Neuronal stem cell (in vitro differentiated cells): Measurements from ENCODE around the gene SEL1L2.
A peak's percentile ranks its signal among the peaks of the same experiment; 100 is the strongest.

Experiments
- DNase-seq: peaks from one replicate; pipeline ENCODE4 v3.0.0-alpha.2; 2013; ENCODE audit warnings: low spot score
- H2AFZ ChIP-seq: one replicate; pipeline ENCODE4 v1.6.1; 2013; ENCODE audit warnings: mild to moderate bottlenecking, low read length, inconsistent platforms
- H2AK5ac ChIP-seq: 2 replicates; pipeline ENCODE4 v1.6.1; 2013; ENCODE audit warnings: low read depth, mild to moderate bottlenecking, inconsistent platforms, low read length, moderate library complexity, mixed read lengths
- H2BK120ac ChIP-seq: 2 replicates; pipeline ENCODE4 v1.6.1; 2013; ENCODE audit warnings: low read depth, mild to moderate bottlenecking, inconsistent platforms, low read length, moderate library complexity, mixed read lengths
- H2BK12ac ChIP-seq: one replicate; pipeline ENCODE4 v1.6.1; 2013; ENCODE audit warnings: low read length, inconsistent platforms
- H2BK15ac ChIP-seq: 2 replicates; pipeline ENCODE4 v1.6.1; 2013; ENCODE audit warnings: mild to moderate bottlenecking, low read length, inconsistent platforms, mixed read lengths
- H2BK5ac ChIP-seq: one replicate; pipeline ENCODE4 v1.6.1; 2013; ENCODE audit warnings: inconsistent platforms, mild to moderate bottlenecking, low read length, moderate library complexity
- H3K14ac ChIP-seq: one replicate; pipeline ENCODE4 v1.6.1; 2013; ENCODE audit warnings: low read length, inconsistent platforms
- H3K18ac ChIP-seq: 2 replicates; pipeline ENCODE4 v1.6.1; 2013; ENCODE audit warnings: low read length, inconsistent platforms
- H3K23ac ChIP-seq: 2 replicates; pipeline ENCODE4 v1.6.1; 2013; ENCODE audit warnings: low read depth, mild to moderate bottlenecking, mixed read lengths, low read length, inconsistent platforms; ENCODE audit not compliant: poor library complexity
- H3K27ac ChIP-seq: replicated peaks from 3 replicates; pipeline ENCODE4 v1.5.1; 2013; ENCODE audit warnings: low read length, inconsistent platforms
- H3K27me3 ChIP-seq, 3 experiments: 2 replicates each; pipeline ENCODE4 v1.6.1; 2013; ENCODE audit warnings: low read length in 3 of 3, mild to moderate bottlenecking in 2 of 3, inconsistent platforms in 1 of 3, low read depth in 1 of 3, mixed read lengths in 1 of 3, moderate library complexity in 1 of 3; ENCODE audit not compliant: control insufficient read depth in 3 of 3, insufficient read depth in 3 of 3
- H3K36me3 ChIP-seq, 2 donors: replicated peaks in 1 of 2; 2 replicates each; pipeline ENCODE4 v1.6.1; 2013; ENCODE audit warnings: low read length in 2 of 2; ENCODE audit not compliant: control insufficient read depth in 2 of 2, insufficient read depth in 2 of 2
- H3K4ac ChIP-seq: 2 replicates; pipeline ENCODE4 v1.6.1; 2013; ENCODE audit warnings: inconsistent platforms, mild to moderate bottlenecking, low read length, moderate library complexity
- H3K4me1 ChIP-seq, 2 donors: 1 replicate in 1 of 2; 2 replicates in 1 of 2; pipeline ENCODE4 v1.6.1; 2013; ENCODE audit warnings: low read length in 2 of 2, low read depth in 1 of 2; ENCODE audit not compliant: control insufficient read depth in 2 of 2, insufficient read depth in 1 of 2
- H3K4me2 ChIP-seq: one replicate; pipeline ENCODE4 v1.6.1; 2013; ENCODE audit warnings: mild to moderate bottlenecking, low read length, inconsistent platforms; ENCODE audit not compliant: insufficient read depth, poor library complexity, severe bottlenecking
- H3K4me3 ChIP-seq, 2 donors: 2 replicates each; pipeline ENCODE4 v1.5.1; 2013; ENCODE audit warnings: low read length in 2 of 2, mild to moderate bottlenecking in 2 of 2, inconsistent platforms in 1 of 2, moderate library complexity in 1 of 2
- H3K79me1 ChIP-seq: one replicate; pipeline ENCODE4 v1.6.1; 2013; ENCODE audit warnings: low read depth, mild to moderate bottlenecking, inconsistent platforms, low read length, moderate library complexity
- H3K9ac ChIP-seq: one replicate; pipeline ENCODE4 v1.6.1; 2013; ENCODE audit warnings: mild to moderate bottlenecking, low read depth, low read length, inconsistent platforms; ENCODE audit not compliant: poor library complexity
- H3K9me3 ChIP-seq, 2 donors: replicated peaks in 1 of 2; 2 replicates each; pipeline versions ENCODE3 to v1.6.1; 2013; ENCODE audit warnings: low read length in 2 of 2, mild to moderate bottlenecking in 2 of 2, inconsistent platforms in 1 of 2, low read depth in 1 of 2, mixed read lengths in 1 of 2, moderate library complexity in 1 of 2; ENCODE audit not compliant: control insufficient read depth in 2 of 2, insufficient read depth in 1 of 2
- H4K8ac ChIP-seq: one replicate; pipeline ENCODE4 v1.6.1; 2013; ENCODE audit warnings: low read depth, mild to moderate bottlenecking, inconsistent platforms, low read length, moderate library complexity
- H4K91ac ChIP-seq: one replicate; pipeline ENCODE4 v1.6.1; 2013; ENCODE audit warnings: low read length, low read depth, mild to moderate bottlenecking, inconsistent platforms; ENCODE audit not compliant: poor library complexity
- WGBS, 2 donors: extraction: QIAGEN DNeasy Blood & Tissue Kit; methylation state at CpG; one replicate each; pipeline ENCODE4 v1.1.7; 2013; ENCODE audit warnings: missing lambda C conversion rate in 2 of 2, mixed read lengths in 1 of 2; ENCODE audit not compliant: insufficient read length in 2 of 2, insufficient replicate concordance in 1 of 2; ENCODE audit errors: extremely low coverage in 2 of 2; 5-methylcytosine and 5-hydroxymethylcytosine counted together

Gene SEL1L2

GRCh38 chr20:13865791-13866351, 124.5 kb downstream of the SEL1L2 start:
- Histone ChIP-seq H3K4ac (no peak overlapping the region), H4K8ac (no peak overlapping the region), H3K79me1 (no peaks in the 10 kb centered on the region), H3K18ac (no peak overlapping the region), H3K4me2 (no peak overlapping the region), H4K91ac (no peak overlapping the region), H2BK5ac (no peak overlapping the region), H3K36me3 (no peaks in the 10 kb centered on the region), H2BK120ac (no peak overlapping the region), H3K9me3 (no peaks in the 10 kb centered on the region), H2AK5ac (no peak overlapping the region), H2AFZ (no peak overlapping the region), H2BK15ac (no peak overlapping the region), H2BK12ac (no peak overlapping the region), H3K27me3 (no peaks in the 10 kb centered on the region), H3K27ac (no peak overlapping the region), H3K23ac (no peak overlapping the region), H3K14ac (no peak overlapping the region), H3K9ac (no peak overlapping the region), H3K4me1 (peaks cover 1 to 19% of the 10 kb centered on the region in 2 donors), H3K4me3 (no peak overlapping the region)
- DNase-seq, result no peak
- WGBS, 2 donors, result no CpG with 5 or more reads among the region's 5 CpGs

- H3K36me3 ChIP-seq, result no peaks in the 10 kb centered on the region
- no peak overlapping the region for H4K91ac ChIP-seq
- H3K79me1 ChIP-seq, result no peaks in the 10 kb centered on the region
- no peak overlapping the region for H3K27ac ChIP-seq
- no peaks in the 10 kb centered on the region for H3K9me3 ChIP-seq
- no peak for DNase-seq
- H3K4me2 ChIP-seq, result no peak overlapping the region
- H4K8ac ChIP-seq, result no peak overlapping the region
- H3K18ac ChIP-seq, result no peak overlapping the region
- H2BK120ac ChIP-seq, result no peak overlapping the region
- no peak overlapping the region for H3K14ac ChIP-seq
- H2BK12ac ChIP-seq, result no peak overlapping the region
- H3K9ac ChIP-seq, result no peak overlapping the region
- no peak overlapping the region for H3K4ac ChIP-seq
- no peak overlapping the region for H2BK5ac ChIP-seq
- no peaks in the 10 kb centered on the region for H3K27me3 ChIP-seq
- no CpG with 5 or more reads among the region's 2 CpGs for WGBS, 2 donors
- H3K23ac ChIP-seq, result no peak overlapping the region
- H3K4me1 ChIP-seq, result peaks cover 1 to 19% of the 10 kb centered on the region in 2 donors
- H2BK15ac ChIP-seq, result no peak overlapping the region
- H2AK5ac ChIP-seq, result no peak overlapping the region
- H3K4me3 ChIP-seq, result no peak overlapping the region
- H2AFZ ChIP-seq, result peak overlapping the region; percentile 39
Measured at GRCh38 chr20:13865156-13865555, 125.3 kb downstream of the SEL1L2 start.

- no peak overlapping the region for H4K8ac ChIP-seq
- no CpG with 5 or more reads among the region's 1 CpG for WGBS, 2 donors
Measured at GRCh38 chr20:13863244-13863643, 127.2 kb downstream of the SEL1L2 start.

GRCh38 chr20:13862245-13862644, 128.2 kb downstream of the SEL1L2 start:
- Histone ChIP-seq H2BK120ac (no peak overlapping the region), H3K4ac (no peak overlapping the region), H2AK5ac (no peak overlapping the region), H3K4me3 (no peak overlapping the region), H4K91ac (no peak overlapping the region), H3K14ac (no peak overlapping the region), H3K79me1 (no peaks in the 10 kb centered on the region), H3K9ac (no peak overlapping the region), H4K8ac (no peak overlapping the region), H3K4me2 (no peak overlapping the region), H3K27me3 (no peaks in the 10 kb centered on the region), H3K18ac (no peak overlapping the region), H2AFZ (no peak overlapping the region), H3K9me3 (no peaks in the 10 kb centered on the region), H3K36me3 (no peaks in the 10 kb centered on the region), H3K4me1 (peaks cover 1 to 19% of the 10 kb centered on the region in 2 donors), H3K27ac (no peak overlapping the region), H3K23ac (no peak overlapping the region), H2BK15ac (no peak overlapping the region), H2BK5ac (no peak overlapping the region), H2BK12ac (no peak overlapping the region)
- WGBS, 2 donors, result no CpG with 5 or more reads among the region's 2 CpGs
- DNase-seq, result no peak

More at GRCh38 chr20:13863244-13863643, 127.2 kb downstream of the SEL1L2 start:
- no peak overlapping the region for H3K27ac ChIP-seq
- no peak overlapping the region for H2BK12ac ChIP-seq
- no peak overlapping the region for H3K9ac ChIP-seq
- no peaks in the 10 kb centered on the region for H3K79me1 ChIP-seq
- no peak overlapping the region for H4K91ac ChIP-seq
- no peak for DNase-seq
- H3K14ac ChIP-seq, result no peak overlapping the region
- no peak overlapping the region for H2BK15ac ChIP-seq
- H3K18ac ChIP-seq, result no peak overlapping the region
- H3K9me3 ChIP-seq, result no peaks in the 10 kb centered on the region
- H3K4me2 ChIP-seq, result no peak overlapping the region
- no peaks in the 10 kb centered on the region for H3K36me3 ChIP-seq
- H3K4me3 ChIP-seq, result no peak overlapping the region
- H3K27me3 ChIP-seq, result no peaks in the 10 kb centered on the region
- no peak overlapping the region for H2AK5ac ChIP-seq
- peaks cover 1 to 19% of the 10 kb centered on the region in 2 donors for H3K4me1 ChIP-seq
- H2BK5ac ChIP-seq, result no peak overlapping the region
- no peak overlapping the region for H3K4ac ChIP-seq
- H2AFZ ChIP-seq, result no peak overlapping the region
- no peak overlapping the region for H3K23ac ChIP-seq
- no peak overlapping the region for H2BK120ac ChIP-seq
